IPS-20b (cell line): ENCODE data around the gene RFC2.

Source experiments
- H3K27ac ChIP-seq: one replicate; pipeline ENCODE4 v1.5.1; 2013; ENCODE audit warnings: low read length
- H3K27me3 ChIP-seq: 2 replicates; pipeline ENCODE4 v1.6.1; 2013; ENCODE audit warnings: mild to moderate bottlenecking, low read length, inconsistent platforms; ENCODE audit not compliant: insufficient read depth
- H3K36me3 ChIP-seq: 2 replicates; pipeline ENCODE4 v1.6.1; 2013; ENCODE audit warnings: low read depth, mild to moderate bottlenecking, inconsistent platforms, low read length, moderate library complexity; ENCODE audit not compliant: insufficient read depth
- H3K4me1 ChIP-seq: 2 replicates; pipeline ENCODE4 v1.6.1; 2013; ENCODE audit warnings: mild to moderate bottlenecking, control low read depth, inconsistent platforms, low read length, moderate library complexity; ENCODE audit not compliant: insufficient read depth
- H3K4me3 ChIP-seq: 2 replicates; pipeline ENCODE4 v1.5.1; 2013; ENCODE audit warnings: mild to moderate bottlenecking, low read length, inconsistent platforms
- H3K9ac ChIP-seq: 2 replicates; pipeline ENCODE4 v1.6.1; 2013; ENCODE audit warnings: low read depth, mild to moderate bottlenecking, inconsistent platforms, low read length, moderate library complexity
- H3K9me3 ChIP-seq: 2 replicates; pipeline ENCODE4 v1.6.1; 2013; ENCODE audit warnings: mild to moderate bottlenecking, low read depth, low read length, inconsistent platforms; ENCODE audit not compliant: insufficient read depth

The RFC2 gene

DNA sequence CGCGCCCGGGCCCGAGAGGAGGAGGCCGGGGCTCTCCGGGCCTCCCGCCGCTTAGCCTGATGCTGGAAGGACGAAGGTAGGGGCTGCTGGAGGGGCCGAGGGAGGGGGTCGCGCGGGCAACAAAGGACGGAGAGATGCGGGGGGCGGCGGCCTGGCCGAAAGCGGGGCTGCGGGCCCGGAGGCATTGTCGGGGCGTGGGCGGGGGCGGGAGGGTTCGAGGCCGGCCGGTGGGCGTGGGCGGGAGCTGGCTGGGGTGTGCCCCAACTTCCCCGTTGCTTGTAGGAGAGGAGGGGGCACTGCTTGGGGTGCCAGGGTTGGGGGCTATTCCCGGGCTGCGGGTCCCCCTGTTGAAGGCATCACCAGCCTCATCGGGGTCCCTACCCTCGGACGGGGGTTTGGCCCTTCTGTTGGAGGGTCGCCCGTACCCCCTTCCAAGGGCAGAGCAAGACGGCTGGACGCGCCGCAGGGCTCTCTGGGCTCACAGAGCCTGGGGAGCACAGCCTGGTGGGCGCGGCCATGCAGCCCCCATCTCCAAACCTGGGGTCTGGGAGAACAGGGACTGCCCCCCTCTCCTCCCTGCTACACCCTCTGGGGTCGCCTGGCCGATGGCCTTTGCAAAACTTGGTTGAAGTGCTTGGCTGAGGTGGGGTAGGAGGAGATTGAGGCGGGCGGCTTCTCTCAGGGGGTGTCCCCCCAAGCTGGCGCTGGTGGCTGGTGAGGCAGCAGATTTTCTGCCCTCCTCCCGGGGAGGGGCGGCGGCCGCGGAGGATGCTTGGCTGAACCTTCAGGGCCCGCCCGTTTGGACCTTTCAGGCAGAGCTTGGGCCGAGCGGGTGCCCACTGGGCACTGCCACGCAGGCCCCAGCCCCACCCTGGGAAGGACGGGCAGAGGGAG, 35.7 kb upstream of the RFC2 start:
- Histone ChIP-seq H3K4me3 (peak overlapping the region; percentile 81), H3K9me3 (no peaks in the 10 kb centered on the region), H3K4me1 (peaks cover 28% of the 10 kb centered on the region), H3K9ac (peak overlapping the region; percentile 75; the same call in 1 of the 2 replicates), H3K36me3 (no peaks in the 10 kb centered on the region), H3K27ac (no peak overlapping the region), H3K27me3 (peaks cover 31% of the 10 kb centered on the region)

- Histone ChIP-seq H3K27me3 (peaks cover 31% of the 10 kb centered on the region), H3K4me3 (peak within 1 kb of the TSS; percentile 81), H3K9me3 (no peaks in the 10 kb centered on the region), H3K36me3 (no peaks in the 10 kb centered on the region), H3K27ac (no peak within 1 kb of the TSS), H3K4me1 (peaks cover 26% of the 10 kb centered on the region), H3K9ac (peak within 1 kb of the TSS; percentile 75; the same call in 1 of the 2 replicates)
These were observed 34.9 kb upstream of the RFC2 start, which contains the start of gene CLIP2 for GRCh38 chr7:74289018-74289658. Gene CLIP2 (plus strand): TSS chr7:74289407. CDS start chr7:74317547, 28,140 bp downstream.

GRCh38 chr7:74288034-74288881, 34.1 kb upstream of the RFC2 start:
- Histone ChIP-seq H3K4me1 (peaks cover 22% of the 10 kb centered on the region; the same call in 1 of the 2 replicates), H3K36me3 (no peaks in the 10 kb centered on the region), H3K27ac (no peak overlapping the region), H3K4me3 (peak overlapping the region; percentile 78; the same call in 1 of the 2 replicates), H3K27me3 (peaks cover 31% of the 10 kb centered on the region), H3K9me3 (no peaks in the 10 kb centered on the region), H3K9ac (peak overlapping the region; percentile 61; the same call in 1 of the 2 replicates)

GRCh38 chr7:74287303-74288033, 33.3 kb upstream of the RFC2 start:
- Histone ChIP-seq H3K4me3 (no peak overlapping the region), H3K9ac (no peak overlapping the region), H3K9me3 (no peaks in the 10 kb centered on the region), H3K27ac (no peak overlapping the region), H3K4me1 (peaks cover 23% of the 10 kb centered on the region; the same call in 1 of the 2 replicates), H3K36me3 (no peaks in the 10 kb centered on the region), H3K27me3 (peaks cover 31% of the 10 kb centered on the region)

- peaks cover 21% of the 10 kb centered on the region; the same call in 1 of the 2 replicates for H3K4me1 ChIP-seq
- peaks cover 25% of the 10 kb centered on the region for H3K27me3 ChIP-seq
- H3K9ac ChIP-seq = no peak overlapping the region
- no peaks in the 10 kb centered on the region for H3K9me3 ChIP-seq
- no peaks in the 10 kb centered on the region for H3K36me3 ChIP-seq
- H3K27ac ChIP-seq = no peak overlapping the region
- H3K4me3 ChIP-seq = no peak overlapping the region
These were observed 31.9 kb upstream of the RFC2 start for GRCh38 chr7:74286131-74286530.

DNA sequence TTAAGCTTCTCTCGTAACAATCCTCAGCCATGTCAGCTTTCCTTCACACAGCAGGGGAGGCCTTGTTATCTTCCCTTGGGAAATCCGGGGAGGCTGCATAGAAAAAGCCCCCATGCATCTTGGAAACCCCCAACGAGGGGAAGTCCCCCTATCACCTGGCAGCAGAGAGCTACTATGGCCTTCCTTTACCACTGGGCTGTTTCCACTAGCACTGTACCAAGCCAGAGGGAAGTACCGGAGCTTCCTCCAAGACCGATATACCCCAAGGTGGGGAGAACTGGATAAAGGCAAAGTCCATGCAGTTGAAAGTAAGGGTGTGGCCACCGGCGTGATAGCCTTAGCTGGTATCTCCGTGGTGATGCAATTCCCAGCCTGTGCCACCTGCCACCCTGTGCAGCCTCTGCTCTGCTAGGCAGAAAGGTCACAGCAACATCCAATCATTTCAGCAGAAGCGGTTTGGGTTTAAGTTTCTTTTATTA, 30.6 kb upstream of the RFC2 start:
- no peak overlapping the region for H3K4me3 ChIP-seq
- H3K9ac ChIP-seq = peak overlapping the region; percentile 34; the same call in 1 of the 2 replicates
- no peaks in the 10 kb centered on the region for H3K36me3 ChIP-seq
- peaks cover 12% of the 10 kb centered on the region; the same call in 1 of the 2 replicates for H3K4me1 ChIP-seq
- H3K27me3 ChIP-seq = peaks cover 12% of the 10 kb centered on the region; the same call in 1 of the 2 replicates
- no peak overlapping the region for H3K27ac ChIP-seq
- H3K9me3 ChIP-seq = no peaks in the 10 kb centered on the region

GRCh38 chr7:74283858-74284447, 29.8 kb upstream of the RFC2 start:
- Histone ChIP-seq H3K9ac (no peak overlapping the region), H3K27me3 (peaks cover 11% of the 10 kb centered on the region; the same call in 1 of the 2 replicates), H3K36me3 (no peaks in the 10 kb centered on the region), H3K27ac (no peak overlapping the region), H3K9me3 (no peaks in the 10 kb centered on the region), H3K4me3 (no peak overlapping the region), H3K4me1 (peaks cover 17% of the 10 kb centered on the region; the same call in 1 of the 2 replicates)

DNA sequence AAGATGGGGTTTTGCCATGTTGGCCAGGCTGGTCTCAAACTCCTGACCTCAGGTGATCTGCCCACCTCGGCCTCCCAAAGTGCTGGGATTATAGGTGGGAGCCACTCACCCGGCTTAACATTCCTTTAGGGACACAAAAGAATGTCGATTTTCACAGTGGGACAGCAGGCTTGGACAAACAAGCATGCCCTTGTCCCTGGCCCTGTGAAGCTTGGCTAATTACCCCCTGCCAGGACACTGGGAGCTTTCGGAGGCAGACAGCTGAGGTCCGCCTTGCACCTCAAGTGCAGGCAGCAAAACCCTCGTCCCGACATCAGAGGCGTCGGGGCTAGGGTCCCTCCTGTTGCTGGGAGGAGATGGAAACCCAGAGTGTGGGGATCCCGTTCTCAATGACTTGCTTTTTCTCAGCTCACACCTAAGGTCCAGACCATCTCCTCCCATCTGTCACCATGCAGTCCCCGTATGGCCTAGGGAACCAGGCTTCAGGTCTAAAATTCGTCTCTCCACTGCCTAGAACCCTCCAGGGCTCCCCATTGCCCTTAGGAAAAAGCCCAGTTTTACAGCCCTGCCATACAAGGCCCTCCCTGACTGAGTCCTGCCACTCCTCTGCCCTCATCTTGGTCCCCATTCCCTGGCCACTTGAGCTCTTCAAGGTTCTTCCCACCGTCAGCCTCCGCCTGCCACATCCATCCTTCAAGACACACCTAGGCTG, 28.7 kb upstream of the RFC2 start:
- Histone ChIP-seq H3K9ac (no peak overlapping the region), H3K4me1 (peaks cover 14% of the 10 kb centered on the region; the same call in 1 of the 2 replicates)

DNA sequence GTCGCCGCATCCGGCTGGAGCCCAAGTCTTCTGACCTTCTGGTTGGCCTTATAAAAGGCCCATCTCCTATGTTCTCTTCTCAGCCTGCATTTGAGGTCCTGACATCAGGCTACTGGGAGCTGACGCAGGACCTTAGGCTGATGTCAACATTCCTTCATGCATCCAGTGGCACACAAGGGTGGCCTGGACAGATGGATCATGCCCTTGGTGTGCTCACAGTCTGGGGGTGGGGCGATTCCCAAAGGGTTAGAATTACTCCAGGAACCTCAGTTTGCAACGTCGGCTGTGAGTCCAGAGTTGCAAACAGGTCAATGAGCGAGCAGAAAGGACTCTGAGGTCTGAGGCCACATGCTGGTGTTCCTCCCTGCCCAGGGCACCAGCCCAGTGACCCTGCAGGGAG, 26.8 kb upstream of the RFC2 start:
- H3K27me3 ChIP-seq = no peaks in the 10 kb centered on the region; the same call in 1 of the 2 replicates
- H3K9ac ChIP-seq = no peak overlapping the region
- H3K4me1 ChIP-seq = peaks cover 14% of the 10 kb centered on the region; the same call in 1 of the 2 replicates
- H3K36me3 ChIP-seq = no peaks in the 10 kb centered on the region
- no peak overlapping the region for H3K27ac ChIP-seq
- no peak overlapping the region for H3K4me3 ChIP-seq
- H3K9me3 ChIP-seq = no peaks in the 10 kb centered on the region

More for the DNA sequence above, 28.7 kb upstream of the RFC2 start:
- Histone ChIP-seq H3K36me3 (no peaks in the 10 kb centered on the region), H3K9me3 (no peaks in the 10 kb centered on the region), H3K4me3 (no peak overlapping the region), H3K27ac (no peak overlapping the region), H3K27me3 (peaks cover under 1% of the 10 kb centered on the region; the same call in 1 of the 2 replicates)

GRCh38 chr7:74277636-74278035, 23.4 kb upstream of the RFC2 start:
- H3K4me3 ChIP-seq = no peak overlapping the region
- no peaks in the 10 kb centered on the region for H3K27me3 ChIP-seq
- H3K9me3 ChIP-seq = no peaks in the 10 kb centered on the region
- no peak overlapping the region for H3K9ac ChIP-seq
- peaks cover 5% of the 10 kb centered on the region; the same call in 1 of the 2 replicates for H3K4me1 ChIP-seq
- H3K27ac ChIP-seq = no peak overlapping the region
- no peaks in the 10 kb centered on the region for H3K36me3 ChIP-seq
